OCI-LY1 (cell line): ENCODE data around the gene CIB1.

Source experiments
- H2AFZ ChIP-seq: fragments of 200-600 bp; sonication (generic), shearing (Covaris generic); 2 replicates; pipeline ENCODE4 v1.6.0; 2014; ENCODE audit warnings: antibody characterized with exemption, mild to moderate bottlenecking, low read length
- H3F3A ChIP-seq: fragments of 200-600 bp; sonication (generic), shearing (Covaris generic); 2 replicates; pipeline ENCODE4 v1.6.0; 2014; ENCODE audit warnings: mild to moderate bottlenecking, antibody characterized with exemption, low read length, moderate library complexity; ENCODE audit not compliant: insufficient read depth
- H3K27ac ChIP-seq: fragments of 200-600 bp; sonication (generic); 2 replicates; pipeline ENCODE4 v1.5.1; 2014; ENCODE audit warnings: low read length, mixed run types, mild to moderate bottlenecking, low read depth; ENCODE audit not compliant: poor library complexity, severe bottlenecking
- H3K27me3 ChIP-seq: fragments of 200-600 bp; sonication (generic); 2 replicates; pipeline ENCODE4 v1.6.0; 2014; ENCODE audit warnings: antibody characterized with exemption, mild to moderate bottlenecking, low read length, moderate library complexity; ENCODE audit not compliant: insufficient read depth
- H3K36me3 ChIP-seq: fragments of 200-600 bp; sonication (generic); 2 replicates; pipeline ENCODE4 v1.6.1; 2014; ENCODE audit warnings: mild to moderate bottlenecking, antibody characterized with exemption, low read length, moderate library complexity, mixed read lengths; ENCODE audit not compliant: insufficient read depth
- H3K4me1 ChIP-seq: fragments of 200-600 bp; sonication (generic); 2 replicates; pipeline ENCODE4 v1.5.1; 2014; ENCODE audit warnings: mild to moderate bottlenecking, low read length, moderate library complexity; ENCODE audit not compliant: insufficient read depth, severe bottlenecking
- H3K4me2 ChIP-seq: fragments of 200-600 bp; sonication (generic), shearing (Covaris generic); 2 replicates; pipeline ENCODE4 v1.6.1; 2014; ENCODE audit warnings: low read length
- H3K4me3 ChIP-seq: fragments of 200-600 bp; sonication (generic); 2 replicates; pipeline ENCODE4 v1.5.1; 2014; ENCODE audit warnings: low read length, low read depth, mild to moderate bottlenecking, mixed read lengths; ENCODE audit not compliant: poor library complexity, severe bottlenecking
- H3K79me2 ChIP-seq: fragments of 200-600 bp; shearing (Covaris generic); 2 replicates; pipeline ENCODE4 v1.6.1; 2016; ENCODE audit warnings: mixed run types, low read length, mixed read lengths; ENCODE audit not compliant: insufficient read depth
- H3K9ac ChIP-seq: fragments of 200-600 bp; sonication (generic), shearing (Covaris generic); 2 replicates; pipeline ENCODE4 v1.6.1; 2014; ENCODE audit warnings: mild to moderate bottlenecking, low read length, mixed read lengths
- H3K9me2 ChIP-seq: fragments of 200-600 bp; sonication (generic), shearing (Covaris generic); 2 replicates; pipeline ENCODE4 v1.6.1; 2014; ENCODE audit warnings: low read depth, mild to moderate bottlenecking, low read length, mixed read lengths
- H3K9me3 ChIP-seq: fragments of 200-600 bp; shearing (Covaris generic); 2 replicates; pipeline ENCODE4 v1.6.1; 2014; ENCODE audit warnings: low read length, mixed read lengths
- H4K20me1 ChIP-seq: fragments of 200-600 bp; sonication (generic), shearing (Covaris generic); 2 replicates; pipeline ENCODE4 v1.6.0; 2016; ENCODE audit warnings: mild to moderate bottlenecking, low read length; ENCODE audit not compliant: insufficient read depth
- CTCF ChIP-seq: fragments of 200-600 bp; sonication (generic), shearing (Covaris generic); IDR thresholded peaks from 2 replicates; pipeline ENCODE4 v1.5.1; 2017; ENCODE audit warnings: mild to moderate bottlenecking, antibody characterized with exemption, low read length, moderate library complexity, mixed read lengths
- EZH2 ChIP-seq: fragments of 200-600 bp; sonication (generic), shearing (Covaris generic); IDR thresholded peaks from 2 replicates; pipeline ENCODE4 v1.8.0; 2017; ENCODE audit warnings: borderline replicate concordance, mixed run types, mild to moderate bottlenecking, antibody characterized with exemption, low read length, moderate library complexity, mixed read lengths

The CIB1 gene

GRCh38 chr15:90240856-90241255, 7.1 kb upstream of the CIB1 start:
- TF ChIP-seq EZH2 = no peak
- no peak for TF ChIP-seq CTCF
- H3K9me2 ChIP-seq = no peaks in the 10 kb centered on the region
- no peaks in the 10 kb centered on the region for H3K79me2 ChIP-seq
- no peaks in the 10 kb centered on the region for H3K4me1 ChIP-seq
- H2AFZ ChIP-seq = no peak overlapping the region
- no peak overlapping the region for H3K4me3 ChIP-seq
- no peaks in the 10 kb centered on the region for H3K9me3 ChIP-seq
- H3K27ac ChIP-seq = no peak overlapping the region
- no peak overlapping the region for H3K4me2 ChIP-seq
- H4K20me1 ChIP-seq = no peaks in the 10 kb centered on the region
- H3K36me3 ChIP-seq = peaks cover 23% of the 10 kb centered on the region
- H3K27me3 ChIP-seq = no peaks in the 10 kb centered on the region
- no peaks in the 10 kb centered on the region for H3F3A ChIP-seq
- no peak overlapping the region for H3K9ac ChIP-seq

- no peak overlapping the region for H3K9ac ChIP-seq
- no peak overlapping the region for H3K27ac ChIP-seq
- no peak for TF ChIP-seq EZH2
- no peak for TF ChIP-seq CTCF
- no peaks in the 10 kb centered on the region for H3K9me3 ChIP-seq
- no peaks in the 10 kb centered on the region for H3K9me2 ChIP-seq
- no peaks in the 10 kb centered on the region for H3F3A ChIP-seq
- H3K27me3 ChIP-seq = no peaks in the 10 kb centered on the region
- H3K4me1 ChIP-seq = peaks cover 7% of the 10 kb centered on the region
- H2AFZ ChIP-seq = no peak overlapping the region
- H3K4me2 ChIP-seq = no peak overlapping the region
- H3K79me2 ChIP-seq = no peaks in the 10 kb centered on the region
- no peak overlapping the region for H3K4me3 ChIP-seq
- no peaks in the 10 kb centered on the region for H4K20me1 ChIP-seq
- H3K36me3 ChIP-seq = peaks cover 23% of the 10 kb centered on the region
Measured at GRCh38 chr15:90239371-90239770, 5.6 kb upstream of the CIB1 start.

DNA sequence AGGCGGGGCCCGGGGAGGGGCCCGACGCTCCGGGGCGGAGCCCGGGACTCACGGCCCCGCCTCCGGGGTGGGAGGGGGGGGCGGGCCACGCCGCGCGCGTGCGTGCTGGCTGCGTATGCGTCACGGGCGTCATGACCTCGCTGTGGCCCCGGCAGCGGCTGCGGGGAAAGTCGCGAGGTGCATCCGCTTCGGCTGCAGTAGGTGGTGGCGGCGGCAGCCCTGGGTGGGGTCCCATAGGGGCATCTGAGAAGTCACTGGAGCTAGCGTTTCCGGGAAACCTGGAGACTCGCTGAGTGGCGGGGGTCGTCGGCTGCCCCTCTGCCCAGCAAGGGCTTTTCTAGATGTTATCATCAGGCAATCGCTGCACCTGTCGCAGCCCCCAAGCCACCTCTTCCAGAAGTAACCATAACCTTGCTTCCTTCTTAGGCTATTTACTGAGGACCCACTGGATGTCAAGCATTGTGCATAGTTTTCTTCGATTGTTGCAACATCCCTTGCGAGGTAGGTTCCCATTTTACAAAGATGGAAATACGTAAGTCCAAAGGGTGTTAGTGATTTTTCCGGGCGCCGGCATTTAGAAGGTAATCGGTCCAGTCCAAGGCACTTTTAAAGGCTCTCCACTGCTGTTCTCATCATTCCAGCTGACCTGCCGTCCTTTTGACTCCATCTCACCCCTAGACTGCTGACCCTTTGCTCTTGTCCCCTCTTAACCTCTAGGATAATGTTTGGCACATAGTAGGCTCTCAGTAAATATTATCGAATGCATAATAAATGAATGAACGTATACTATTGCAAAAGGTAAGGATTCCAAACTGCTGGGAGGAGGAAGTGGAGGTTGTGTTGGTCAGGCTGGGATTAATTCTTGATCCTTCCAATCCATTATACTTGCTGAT, 601 bp upstream of the CIB1 start, which contains the start of gene GDPGP1:
GDPGP1 (plus strand) TSS at position 114 of the 893 bp plus-strand sequence. CDS start 6,700 bp downstream, outside the sequence.
- peaks cover 32% of the 10 kb centered on the region for H3K36me3 ChIP-seq
- no peak within 1 kb of the TSS for H2AFZ ChIP-seq
- H3K27me3 ChIP-seq = no peaks in the 10 kb centered on the region
- peaks cover 39% of the 10 kb centered on the region for H3K4me1 ChIP-seq
- H3K9ac ChIP-seq = peak within 1 kb of the TSS; percentile 86
- no peaks in the 10 kb centered on the region for H3F3A ChIP-seq
- peak within 1 kb of the TSS; percentile 90 for H3K4me3 ChIP-seq
- H4K20me1 ChIP-seq = no peaks in the 10 kb centered on the region
- H3K79me2 ChIP-seq = no peaks in the 10 kb centered on the region
- H3K9me2 ChIP-seq = no peaks in the 10 kb centered on the region
- TF ChIP-seq EZH2 (no peak), CTCF (no peak)
- no peaks in the 10 kb centered on the region for H3K9me3 ChIP-seq
- peak within 1 kb of the TSS; percentile 71 for H3K27ac ChIP-seq
- H3K4me2 ChIP-seq = peak within 1 kb of the TSS; percentile 99
